Activated T-cell treated with anti-CD3 and anti-CD28 coated beads for 1 hour (primary cell): ENCODE data around the gene PGPEP1.

ENCODE experiments used
- DNase-seq: peaks from one replicate; pipeline ENCODE4 v3.0.0-alpha.2; 2020; ENCODE audit warnings: low read depth

The PGPEP1 gene, protein sequence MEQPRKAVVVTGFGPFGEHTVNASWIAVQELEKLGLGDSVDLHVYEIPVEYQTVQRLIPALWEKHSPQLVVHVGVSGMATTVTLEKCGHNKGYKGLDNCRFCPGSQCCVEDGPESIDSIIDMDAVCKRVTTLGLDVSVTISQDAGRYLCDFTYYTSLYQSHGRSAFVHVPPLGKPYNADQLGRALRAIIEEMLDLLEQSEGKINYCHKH

DNA sequence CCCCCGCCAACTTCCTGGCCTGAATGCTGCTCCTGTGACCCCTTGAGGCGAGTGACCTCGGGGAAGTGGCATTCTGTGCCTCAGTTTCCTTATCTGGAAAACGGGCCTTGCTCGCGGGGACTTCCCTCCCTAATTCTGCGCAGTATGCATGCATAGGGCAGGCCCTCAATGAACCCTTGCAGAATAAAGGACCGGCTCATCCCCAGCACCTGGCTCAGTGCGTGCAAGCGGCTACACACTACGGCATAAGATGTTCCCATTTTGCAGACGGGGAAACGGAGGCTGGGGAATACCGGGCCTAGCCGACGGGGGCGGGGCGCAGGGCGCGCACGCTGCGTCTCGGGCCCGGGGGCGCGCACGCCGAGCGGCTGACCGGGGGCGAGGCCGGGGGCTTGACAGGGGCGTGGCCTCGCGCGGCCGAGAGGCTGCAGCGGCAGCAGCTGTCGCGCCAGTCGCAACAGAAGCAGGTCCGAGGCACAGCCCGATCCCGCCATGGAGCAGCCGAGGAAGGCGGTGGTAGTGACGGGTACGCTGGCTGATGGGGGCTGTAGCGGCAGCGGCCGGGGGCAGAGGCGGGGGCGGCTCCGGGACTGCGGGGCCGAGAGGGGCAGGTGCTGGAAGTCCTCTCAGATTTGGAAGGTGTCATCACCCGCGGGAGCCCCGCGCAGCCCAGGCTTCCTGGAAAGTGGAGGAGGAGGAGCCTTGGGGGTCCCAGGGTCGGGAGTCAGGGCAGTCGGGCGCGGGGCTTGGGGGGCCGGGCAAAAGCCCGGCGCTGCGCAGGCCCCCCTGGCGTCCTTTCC lies at the start of gene PGPEP1:
Gene PGPEP1 (plus strand): TSS at position 409 of the 800 bp plus-strand sequence. CDS start 84 bp downstream, at position 493.
- DNase-seq = peak; percentile 31

DNA sequence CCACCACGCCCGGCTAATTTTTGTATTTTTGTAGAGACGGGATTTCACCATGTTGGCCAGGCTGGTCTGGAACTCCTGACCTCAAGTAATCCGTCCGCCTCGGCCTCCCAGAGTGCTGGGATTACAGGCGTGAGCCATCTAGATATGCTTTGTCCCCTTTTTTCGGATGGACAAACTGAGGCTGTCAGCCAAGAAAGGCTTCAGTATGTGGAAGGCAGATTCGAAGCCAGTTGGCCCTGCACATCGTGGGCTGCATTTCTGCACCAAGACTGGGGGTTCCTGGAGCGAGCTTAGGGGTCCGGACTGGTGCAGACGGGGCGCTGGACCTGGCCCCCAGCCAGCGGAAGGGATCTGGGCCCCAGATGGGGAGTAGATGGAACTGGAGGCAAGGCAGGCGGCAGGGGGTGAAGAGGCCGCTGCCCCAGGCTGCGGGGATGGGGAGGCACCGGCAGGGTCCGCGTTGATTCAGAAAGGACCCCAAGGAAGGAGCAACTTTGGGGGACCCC lies 49.3 kb upstream of the PGPEP1 start:
- DNase-seq = no peak

DNA sequence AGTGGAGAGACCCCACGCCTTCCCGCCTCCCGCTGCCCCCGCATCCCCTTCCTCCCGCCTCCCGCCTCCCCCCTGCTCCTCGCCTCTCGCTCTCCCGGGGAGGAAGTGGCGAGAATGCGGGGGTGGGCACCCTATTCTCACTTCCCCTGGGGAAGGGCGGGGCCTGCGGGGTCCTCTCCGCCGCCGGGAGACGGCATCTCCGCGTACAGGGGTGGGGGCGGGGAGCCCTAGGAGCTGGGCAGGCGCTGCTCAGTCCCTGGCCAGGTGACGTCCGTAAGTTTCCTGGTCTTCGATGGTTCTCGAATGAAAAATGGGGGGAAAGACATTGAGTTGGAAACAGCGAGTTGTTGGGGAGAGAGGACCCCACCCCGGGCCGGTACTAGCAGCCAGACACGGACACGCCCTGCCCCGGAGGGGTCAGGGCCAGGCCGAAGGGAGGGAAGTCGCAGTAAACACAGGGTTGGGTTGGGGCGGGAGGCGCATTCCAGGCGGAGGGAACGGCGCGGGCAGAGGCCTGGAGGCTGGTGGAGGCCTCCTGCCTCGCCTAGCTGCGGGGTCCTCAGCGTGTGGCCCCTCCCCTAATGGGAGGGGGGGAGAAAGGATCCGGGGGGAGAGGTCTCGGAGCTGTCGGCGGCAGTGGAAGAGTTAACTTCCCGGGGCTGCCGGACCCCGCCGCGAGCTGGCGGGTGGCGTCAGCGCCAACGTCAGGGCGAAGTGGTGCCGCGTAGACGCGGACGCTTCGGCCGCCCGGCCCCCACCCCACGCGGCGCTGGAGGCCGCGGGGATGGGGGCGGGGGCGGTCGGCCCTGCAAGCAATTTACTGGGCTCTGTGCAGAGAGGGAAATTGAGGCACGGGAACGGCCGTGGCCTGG lies 48.6 kb upstream of the PGPEP1 start:
- DNase-seq = peak; percentile 59

DNA sequence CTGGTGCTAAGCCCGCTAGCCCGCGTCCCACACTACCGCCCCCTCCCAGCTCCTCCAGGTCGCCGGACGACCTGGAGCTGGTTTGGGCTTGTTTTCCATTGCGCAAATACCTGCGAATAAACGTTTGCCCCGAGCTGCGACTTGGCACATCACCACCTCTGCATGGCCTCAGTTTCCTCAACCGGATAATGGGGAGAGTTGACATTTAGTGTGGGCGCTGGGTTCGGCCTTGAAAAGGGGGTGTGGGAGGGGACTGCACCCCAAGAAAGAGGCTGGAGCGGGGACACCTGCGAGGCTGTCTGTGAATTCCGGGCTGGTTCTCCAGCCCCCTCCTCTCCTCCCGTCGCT lies 48.0 kb upstream of the PGPEP1 start:
- DNase-seq = no peak

DNA sequence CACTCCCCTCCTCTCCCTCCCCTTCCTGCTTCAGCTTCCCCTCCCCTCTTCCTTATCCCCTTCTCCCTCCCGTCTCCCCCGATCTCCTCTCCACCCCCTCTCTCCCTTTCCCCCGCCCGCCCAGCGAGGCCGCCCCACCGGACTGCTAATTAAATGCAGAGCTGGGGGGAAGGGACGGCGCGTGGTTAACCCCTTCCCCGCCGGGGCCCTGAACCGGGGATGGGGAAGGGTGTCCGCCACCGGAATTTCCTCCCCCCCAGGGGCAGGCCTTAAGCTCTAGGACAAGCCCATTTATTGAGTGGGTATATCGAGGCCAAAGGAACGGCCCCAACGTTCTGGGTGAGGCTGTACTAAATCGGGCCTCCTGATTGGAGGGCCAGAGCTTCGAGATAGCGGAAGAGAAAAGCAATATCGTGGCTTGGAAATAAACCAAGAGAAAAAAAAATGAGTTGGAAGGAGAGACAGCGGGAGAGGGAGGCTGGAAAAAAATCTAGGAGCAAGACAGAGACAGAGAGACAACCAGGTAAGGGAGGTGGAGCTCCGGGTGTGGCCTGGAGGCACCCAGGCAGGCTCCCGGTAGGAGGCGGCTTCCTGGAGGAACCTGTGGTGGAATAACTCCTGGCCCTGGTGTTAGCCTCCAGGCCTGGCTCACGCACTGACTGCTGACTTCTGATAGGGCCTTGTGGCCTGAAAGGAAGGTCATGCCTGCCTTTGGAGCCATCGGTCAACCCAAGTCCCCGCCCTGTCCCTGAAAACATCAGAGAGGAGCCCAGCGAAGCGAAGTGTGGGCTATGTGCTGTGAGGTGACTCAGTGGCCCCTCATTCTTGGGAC lies 47.4 kb upstream of the PGPEP1 start:
- DNase-seq = no peak

DNA sequence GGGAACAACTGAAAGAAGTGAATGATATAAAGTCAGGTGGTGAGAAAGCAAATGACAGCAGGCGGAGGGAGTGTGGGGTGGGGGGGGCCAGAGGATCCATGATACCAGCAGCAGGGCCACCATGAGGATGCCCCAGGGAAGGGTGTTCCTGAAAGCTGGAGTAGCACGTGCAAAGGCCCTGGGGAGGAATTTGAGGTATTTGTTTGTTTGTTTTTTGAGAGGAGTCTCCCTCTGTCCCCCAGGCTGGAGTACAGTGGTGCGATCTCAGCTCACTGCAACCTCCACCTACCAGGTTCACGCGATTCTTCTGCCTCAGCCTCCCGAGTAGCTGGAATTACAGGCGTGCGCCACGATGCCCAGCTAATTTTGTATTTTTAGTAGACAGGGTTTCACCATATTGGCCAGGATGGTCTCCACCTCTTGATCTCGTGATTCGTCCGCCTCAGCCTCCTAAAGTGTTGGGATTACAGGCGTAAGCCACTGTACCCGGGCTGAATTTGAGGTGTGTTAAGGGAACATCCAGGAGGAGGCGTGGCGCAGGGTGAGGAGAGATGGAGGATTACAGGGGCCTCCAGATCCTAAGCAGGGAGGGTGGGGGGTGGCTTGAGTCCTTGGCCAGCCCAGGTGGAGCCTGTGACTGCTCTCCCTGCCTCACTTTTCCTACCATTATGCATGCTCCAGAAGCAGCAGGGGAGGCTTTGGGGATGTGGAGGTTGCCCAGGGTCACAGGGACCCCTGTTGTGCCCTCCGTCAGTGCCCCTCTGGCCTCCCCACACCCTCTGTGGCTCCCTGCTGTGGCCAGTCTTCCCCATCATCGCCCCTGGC lies 46.5 kb upstream of the PGPEP1 start:
- DNase-seq = no peak

DNA sequence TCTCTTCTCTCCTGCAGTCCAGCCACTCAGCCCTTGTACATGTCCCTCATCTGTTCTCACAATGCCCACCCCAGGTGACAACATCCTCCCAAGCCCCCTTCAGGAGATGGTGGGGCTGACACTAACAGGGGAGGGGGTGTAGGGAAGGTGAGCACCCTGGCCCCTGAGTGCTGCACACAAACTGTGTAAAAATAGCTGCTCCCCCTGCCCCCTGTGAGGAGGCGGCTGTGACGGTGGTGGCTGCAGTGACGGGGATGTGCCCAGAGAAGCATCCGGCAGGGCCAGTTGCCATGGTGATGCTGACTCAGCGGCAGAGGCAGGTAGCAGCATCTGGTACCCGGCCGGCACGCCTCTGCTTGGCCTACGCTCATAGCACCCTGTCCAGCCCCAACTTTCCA lies 45.9 kb upstream of the PGPEP1 start:
- peak; percentile 86 for DNase-seq

DNA sequence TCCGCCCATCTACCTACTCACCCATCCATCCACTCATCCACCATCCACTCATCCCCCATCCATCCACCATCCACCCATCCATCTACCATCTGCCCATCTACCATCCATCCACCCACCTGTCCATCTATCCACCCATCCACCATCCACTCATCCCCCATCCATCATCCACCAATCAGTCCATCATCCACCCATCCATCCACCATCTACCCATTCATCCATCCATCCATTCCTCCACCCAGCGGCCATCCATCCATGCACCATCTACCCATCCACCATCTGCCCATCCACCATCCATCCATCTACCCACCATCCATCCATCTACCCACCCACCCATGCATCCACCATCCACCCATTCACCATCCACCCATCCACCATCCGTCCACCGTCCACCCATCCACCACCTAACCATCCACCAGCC lies 45.4 kb upstream of the PGPEP1 start:
- DNase-seq = no peak

DNA sequence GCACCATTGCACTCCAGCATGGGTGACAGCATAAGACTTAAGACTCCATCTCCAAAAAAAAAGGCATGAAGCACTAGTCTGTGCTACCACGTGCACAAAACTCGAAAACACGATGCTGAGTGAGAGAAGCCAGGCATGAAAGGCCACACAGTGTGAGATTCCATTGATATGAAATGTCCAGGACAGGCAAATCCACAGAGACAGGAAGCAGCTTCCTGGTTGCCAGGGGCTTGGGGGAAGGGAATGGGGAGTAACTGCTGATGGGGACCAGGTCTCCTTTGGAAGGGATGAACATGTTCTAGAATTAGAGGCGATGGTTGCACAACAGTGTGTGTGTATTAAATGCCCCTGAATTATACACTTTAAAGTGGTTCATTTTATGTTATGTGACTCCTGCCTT lies 43.1 kb upstream of the PGPEP1 start:
- DNase-seq = no peak

DNA sequence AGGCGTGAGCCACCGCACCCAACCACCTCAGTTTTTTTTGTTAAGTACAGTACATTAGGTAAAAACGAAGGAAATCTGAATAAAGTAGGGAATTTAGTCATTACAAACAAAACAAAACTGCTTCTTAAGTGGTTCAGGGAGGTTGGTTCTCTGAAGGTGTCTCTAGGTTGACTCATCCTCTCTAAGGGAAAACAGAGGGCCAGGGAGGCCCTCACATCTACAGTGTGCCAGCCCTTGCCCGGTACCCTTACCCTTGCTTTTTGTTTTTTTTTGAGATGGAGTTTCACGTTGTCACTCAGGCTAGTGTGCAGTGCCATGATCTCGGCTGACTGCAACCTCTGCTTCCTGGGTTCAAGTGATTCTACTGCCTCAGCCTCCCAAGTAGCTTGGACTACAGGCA lies 41.8 kb upstream of the PGPEP1 start:
- DNase-seq = no peak

DNA sequence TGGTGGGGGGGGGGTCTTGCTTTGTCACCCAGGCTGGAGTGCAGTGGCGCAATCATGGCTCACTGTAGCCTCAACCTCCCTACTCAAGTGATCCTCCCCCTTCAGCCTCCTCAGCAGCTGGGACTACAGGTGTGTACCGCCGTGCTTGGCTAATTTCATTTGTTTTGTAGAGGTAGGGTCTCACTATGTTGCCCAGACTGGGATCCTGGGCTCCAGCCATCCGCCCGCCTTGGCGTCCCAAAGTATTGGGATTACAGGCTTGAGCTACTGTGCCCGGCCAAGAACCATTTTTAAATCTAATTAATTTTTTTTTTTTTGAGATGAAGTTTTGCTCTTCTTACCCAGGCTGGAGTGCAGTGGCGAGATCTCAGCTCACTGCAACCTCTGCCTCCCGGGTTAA lies 40.7 kb upstream of the PGPEP1 start:
- DNase-seq = no peak

DNA sequence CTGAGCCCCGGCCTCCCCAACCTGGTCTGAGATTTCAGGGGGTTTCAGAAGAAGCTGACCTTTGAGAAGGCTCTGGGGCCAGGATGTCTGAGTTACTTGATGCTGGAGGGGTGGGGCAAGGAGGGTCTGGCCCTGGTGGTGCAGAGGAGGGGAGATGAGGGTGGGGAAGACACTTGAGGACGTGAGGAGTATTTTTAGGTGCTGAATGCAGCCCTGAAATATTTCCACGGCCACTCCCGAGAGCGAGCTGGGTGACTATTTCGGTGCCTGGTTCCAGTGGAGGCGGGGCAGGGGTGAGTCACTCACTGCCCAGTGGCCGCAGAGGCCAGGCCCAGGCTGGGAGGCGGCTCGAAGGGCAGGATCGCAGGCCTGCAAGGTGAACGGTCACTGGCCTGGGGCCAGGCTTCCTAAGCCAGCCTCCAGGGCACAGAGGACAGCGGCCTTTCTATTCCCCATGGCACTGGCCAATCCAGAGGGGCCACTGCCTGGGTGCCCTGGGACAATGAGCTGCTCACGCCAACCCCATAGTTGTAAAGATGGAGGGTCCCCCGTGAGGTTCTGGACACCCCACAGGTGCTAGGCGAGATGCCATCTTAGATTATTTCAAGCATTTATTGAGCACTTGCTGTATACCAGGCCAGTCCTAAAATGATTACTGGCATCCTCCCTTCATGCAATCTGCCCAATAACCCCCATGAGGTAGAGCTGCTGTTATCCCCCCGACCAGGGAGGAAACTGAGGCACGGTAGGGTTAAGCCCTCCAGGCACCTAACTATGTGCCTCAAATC lies 39.3 kb upstream of the PGPEP1 start:
- DNase-seq = no peak

DNA sequence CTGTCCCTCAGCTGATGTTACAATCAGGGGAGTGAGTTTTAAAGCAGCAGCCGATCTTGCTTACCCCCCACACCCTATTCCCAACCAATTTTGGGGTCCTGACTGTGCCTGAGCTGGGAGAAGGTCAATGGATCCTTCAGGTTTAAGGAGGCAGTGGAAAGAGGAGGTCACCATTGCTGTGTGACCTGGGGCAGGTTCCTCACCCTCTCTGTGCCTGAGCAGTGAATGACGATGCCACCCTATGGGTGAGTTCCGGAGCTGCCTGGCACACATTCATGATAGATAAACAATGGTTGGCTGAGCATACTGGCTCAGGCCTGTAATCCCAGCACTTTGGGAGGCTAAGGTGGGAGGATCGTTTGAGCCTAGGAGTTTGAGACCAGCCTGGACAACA lies 38.7 kb upstream of the PGPEP1 start:
- DNase-seq = no peak

DNA sequence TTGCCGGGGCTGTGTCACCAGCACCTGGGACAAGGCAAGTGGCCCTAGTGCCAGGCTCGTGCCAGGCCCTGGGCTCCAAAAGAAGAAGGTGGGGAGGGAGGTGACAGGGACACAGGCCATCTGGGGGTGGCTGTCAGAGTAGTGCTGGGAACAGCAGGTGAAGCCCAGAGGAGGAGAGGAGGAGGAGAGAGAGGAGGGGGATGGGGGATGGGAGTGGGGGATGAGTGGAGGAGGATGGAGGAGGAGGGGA lies 36.3 kb upstream of the PGPEP1 start:
- DNase-seq = no peak

DNA sequence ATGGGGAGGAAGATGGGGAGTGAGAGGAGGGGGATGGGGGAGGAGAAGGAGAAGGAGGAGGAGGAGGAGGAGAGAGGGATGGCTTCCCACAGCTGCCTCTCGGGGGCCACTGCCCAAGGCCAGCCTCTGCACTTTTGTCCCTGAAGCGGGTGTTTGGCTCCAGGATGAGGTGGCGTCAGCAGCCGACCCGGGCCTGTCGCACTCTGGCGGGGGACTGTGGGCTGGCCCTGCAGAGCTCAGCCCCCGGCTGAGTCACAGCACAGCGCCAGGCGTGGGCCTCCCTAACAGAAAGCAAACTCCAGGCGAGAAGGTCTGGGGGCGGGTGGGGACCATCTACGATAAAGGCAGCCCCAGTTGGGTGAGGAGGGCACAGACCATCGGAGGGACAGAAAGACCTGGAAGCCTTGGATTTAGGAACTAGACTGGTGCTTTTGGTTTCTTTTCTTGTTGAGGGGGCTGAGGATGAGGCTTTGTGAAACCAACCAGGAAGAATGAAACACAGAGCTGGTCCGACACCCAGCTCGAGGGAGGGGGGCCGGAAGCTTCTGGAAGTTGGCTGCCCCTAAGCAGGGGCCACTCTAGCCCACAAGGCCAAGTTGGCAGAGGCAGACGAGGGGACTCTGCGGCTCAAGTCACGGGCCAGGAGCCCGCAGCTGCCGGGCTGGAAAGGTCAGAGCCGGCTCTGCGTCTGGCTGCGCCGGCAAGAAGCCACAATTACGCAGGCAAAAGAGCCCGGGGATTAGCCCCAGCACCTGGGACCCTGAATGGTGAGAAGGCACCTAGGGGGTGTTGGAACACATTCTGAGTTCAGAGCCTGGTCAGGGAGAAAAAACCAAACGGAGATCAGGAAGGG lies 35.7 kb upstream of the PGPEP1 start:
- DNase-seq = peak; percentile 76

DNA sequence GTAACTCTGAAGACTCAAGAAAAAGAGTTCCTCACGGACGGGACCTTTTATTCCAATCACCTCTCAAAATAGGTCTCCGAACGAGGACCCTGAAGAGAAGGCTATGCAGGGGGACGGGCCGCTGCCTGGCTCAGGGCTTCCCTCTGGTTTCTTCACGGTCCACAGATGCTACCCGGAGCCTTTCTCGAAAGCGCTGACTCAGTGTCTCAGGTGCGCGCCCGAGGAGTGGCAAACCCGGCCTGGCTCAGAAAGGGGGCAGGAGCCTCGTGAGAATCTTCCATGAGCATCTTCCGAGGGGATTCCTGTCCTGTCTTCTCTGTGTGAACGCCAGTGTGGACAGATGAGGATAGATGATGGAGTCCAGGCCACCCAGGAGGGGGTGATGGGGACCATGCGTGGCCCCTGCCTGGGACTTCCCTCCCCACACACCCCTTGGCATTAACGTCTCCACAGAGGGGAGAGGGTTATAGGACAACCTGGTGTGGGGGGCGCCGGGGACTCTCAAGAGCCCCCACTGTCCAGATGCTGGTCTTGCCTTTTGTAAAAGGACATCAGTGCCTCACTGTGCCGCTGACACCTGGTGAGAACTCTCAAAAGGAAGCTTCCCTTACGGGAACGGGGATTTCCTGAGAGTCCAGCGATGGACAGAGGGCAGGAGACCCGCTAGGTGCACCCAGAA lies 34.0 kb upstream of the PGPEP1 start:
- DNase-seq = no peak

DNA sequence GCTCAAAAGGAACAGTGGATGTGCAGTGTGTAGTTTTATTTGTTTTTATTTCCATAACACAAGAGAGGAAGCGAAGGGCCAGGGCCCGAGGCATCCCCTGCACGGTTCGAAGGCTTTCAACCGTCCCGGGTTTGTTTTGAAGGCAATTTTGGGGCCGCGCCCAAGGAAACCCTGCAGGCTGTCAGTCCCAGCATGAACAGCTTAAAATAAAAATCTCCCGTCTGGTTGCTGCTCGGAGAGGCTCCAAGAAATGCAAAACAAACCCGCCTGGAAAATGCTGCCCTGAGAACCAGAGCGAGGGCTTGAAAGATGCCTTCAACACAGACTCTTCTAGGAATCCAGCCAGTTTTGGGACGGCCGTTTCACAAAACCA lies 33.5 kb upstream of the PGPEP1 start:
- DNase-seq = no peak

DNA sequence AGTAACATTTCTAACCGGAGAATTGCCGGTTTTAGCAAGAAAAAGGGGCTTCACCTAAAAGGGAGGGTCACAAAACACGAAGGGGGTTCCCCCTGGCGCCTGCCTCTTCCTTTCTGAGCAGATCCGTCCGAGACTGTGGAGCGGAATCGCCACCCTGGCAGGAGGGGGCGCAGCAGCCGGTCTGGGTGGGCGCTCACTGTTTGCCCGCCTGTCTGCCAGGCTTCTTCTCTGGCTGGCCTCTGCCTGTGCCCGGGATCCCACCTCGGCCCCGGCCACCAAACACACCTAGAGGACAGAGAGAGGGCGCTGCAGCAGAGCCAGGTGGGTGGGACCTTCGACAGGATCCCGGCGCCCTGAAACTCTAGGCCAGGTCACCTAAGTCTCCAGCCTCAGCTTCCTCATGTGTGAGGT lies 33.1 kb upstream of the PGPEP1 start:
- no peak for DNase-seq
